ENCODE data around the gene FOXO6.

The FOXO6 gene

GRCh38 chr1:41360786-41361494 is at the start of gene FOXO6:
Gene FOXO6 (plus strand): TSS chr1:41361434.
- peak within 1 kb of the TSS; percentile 55 for H3K4me3 ChIP-seq (ENCODE audit: low read depth, low read length)
- DNase-seq (ENCODE audit: low read depth), result peak; percentile 72
- TF ChIP-seq CTCF (IDR thresholded peaks at IDR 0.05; ENCODE audit: low read depth, low read length, missing control alignments), result peak; percentile 6

GRCh38 chr1:41312991-41313645 is 48.1 kb upstream of the FOXO6 start:
- no peak for TF ChIP-seq CTCF (IDR thresholded peaks at IDR 0.05; ENCODE audit: low read depth, low read length, missing control alignments)
- no peak overlapping the region for H3K4me3 ChIP-seq (ENCODE audit: low read depth, low read length)
- DNase-seq (ENCODE audit: low read depth), result no peak

GRCh38 chr1:41313661-41314131 is 47.5 kb upstream of the FOXO6 start:
- TF ChIP-seq CTCF (IDR thresholded peaks at IDR 0.05; ENCODE audit: low read depth, low read length, missing control alignments), result peak; percentile 82
- H3K4me3 ChIP-seq (ENCODE audit: low read depth, low read length), result no peak overlapping the region
- DNase-seq (ENCODE audit: low read depth), result no peak

GRCh38 chr1:41314376-41315145 is 46.7 kb upstream of the FOXO6 start:
- H3K4me3 ChIP-seq (ENCODE audit: low read depth, low read length), result no peak overlapping the region
- DNase-seq (ENCODE audit: low read depth), result no peak
- TF ChIP-seq CTCF (IDR thresholded peaks at IDR 0.05; ENCODE audit: low read depth, low read length, missing control alignments), result no peak

- H3K4me3 ChIP-seq (ENCODE audit: low read depth, low read length), result no peak overlapping the region
- no peak for TF ChIP-seq CTCF (IDR thresholded peaks at IDR 0.05; ENCODE audit: low read depth, low read length, missing control alignments)
- no peak for DNase-seq (ENCODE audit: low read depth)
Observed at GRCh38 chr1:41315146-41315822, 46.0 kb upstream of the FOXO6 start.

- no peak overlapping the region for H3K4me3 ChIP-seq (ENCODE audit: low read depth, low read length)
- DNase-seq (ENCODE audit: low read depth), result no peak
- TF ChIP-seq CTCF (IDR thresholded peaks at IDR 0.05; ENCODE audit: low read depth, low read length, missing control alignments), result no peak
Observed at GRCh38 chr1:41315871-41316270, 45.4 kb upstream of the FOXO6 start.

All from GM12864 (cell line).